Dendritic cell treated with granulocyte-macrophage colony-stimulating factor and Interleukin-4, amounts not matched to agents 40 ng/mL and 50 ng/mL, for 4 days (primary cell): ENCODE results near the gene TRIM73.
"Not testable (repeated sequence)": the region's sequence is repeated elsewhere in the genome, so short reads cannot be mapped to it uniquely, and the experiment has no call there.

Source experiments
- H3K27ac Mint-ChIP-seq: one replicate; pipeline ENCODE4 v1.8.0; 2022; ENCODE audit warnings: mild to moderate bottlenecking, mixed read lengths
- H3K27me3 Mint-ChIP-seq: one replicate; pipeline ENCODE4 v1.8.0; 2022; ENCODE audit warnings: mild to moderate bottlenecking, mixed read lengths
- H3K36me3 Mint-ChIP-seq: one replicate; pipeline ENCODE4 v1.8.0; 2022; ENCODE audit warnings: low read depth, mixed read lengths
- H3K4me1 Mint-ChIP-seq: one replicate; pipeline ENCODE4 v1.8.0; 2022; ENCODE audit warnings: low read depth, mixed read lengths
- H3K4me3 Mint-ChIP-seq: one replicate; pipeline ENCODE4 v1.8.0; 2022; ENCODE audit warnings: mild to moderate bottlenecking, moderate library complexity, mixed read lengths
- H3K9me3 Mint-ChIP-seq: one replicate; pipeline ENCODE4 v1.8.0; 2022; ENCODE audit warnings: mixed read lengths
- intact Hi-C: fragments of 100-400 bp; cut with micrococcal nuclease; formaldehyde crosslinking; loops from one replicate; pipeline ENCODE4 v1.15.0; 2022

Gene TRIM73

GRCh38 chr7:75404663-75405062 lies 9.2 kb downstream of the TRIM73 start:
- H3K4me3 Mint-ChIP-seq, intact Hi-C loops, H3K9me3 Mint-ChIP-seq, H3K27ac Mint-ChIP-seq, H3K4me1 Mint-ChIP-seq, H3K36me3 Mint-ChIP-seq, H3K27me3 Mint-ChIP-seq: not testable (repeated sequence)

DNA sequence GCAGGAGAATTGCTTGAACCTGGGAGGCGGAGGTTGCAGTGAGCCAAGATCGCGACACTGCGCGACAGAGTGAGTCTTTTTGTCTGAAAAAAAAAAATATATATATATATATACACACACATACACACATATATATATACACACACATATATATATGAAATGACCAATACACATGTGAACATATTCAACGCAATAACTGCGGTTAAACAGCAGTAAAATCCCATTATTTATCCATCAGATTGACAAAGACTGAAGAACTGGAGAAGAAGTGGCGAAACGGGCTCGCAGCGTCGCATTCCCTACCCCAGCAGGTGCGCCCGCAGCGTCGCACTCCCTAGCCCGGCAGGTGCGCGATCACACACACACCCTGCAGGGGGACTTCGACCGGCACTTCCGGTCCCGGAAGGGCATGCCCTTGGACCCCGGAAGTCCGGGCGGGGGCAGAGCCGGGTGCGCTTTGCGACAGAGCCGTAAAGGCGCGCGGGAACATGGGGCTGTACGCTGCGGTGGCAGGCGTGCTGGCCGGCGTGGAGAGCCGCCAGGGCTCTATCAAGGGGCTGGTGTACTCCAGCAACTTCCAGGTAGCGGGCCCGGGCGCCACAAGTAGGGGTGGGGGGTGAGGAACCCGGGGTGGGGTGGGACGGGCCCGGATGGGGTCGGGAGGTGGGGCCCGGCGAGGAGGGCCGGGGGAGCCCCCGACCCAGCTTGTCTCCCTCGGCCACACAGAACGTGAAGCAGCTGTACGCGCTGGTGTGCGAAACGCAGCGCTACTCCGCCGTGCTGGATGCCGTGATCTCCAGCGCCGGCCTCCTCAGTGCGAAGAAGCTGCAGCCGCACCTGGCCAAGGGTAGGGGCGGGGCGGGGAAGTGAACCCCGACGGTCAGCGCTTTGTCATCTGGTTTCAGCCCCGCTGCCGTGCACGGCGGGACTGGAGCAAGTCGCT lies 14.7 kb downstream of the TRIM73 start:
- H3K4me1 Mint-ChIP-seq, H3K27me3 Mint-ChIP-seq, H3K4me3 Mint-ChIP-seq, H3K9me3 Mint-ChIP-seq, H3K27ac Mint-ChIP-seq, H3K36me3 Mint-ChIP-seq, intact Hi-C loops: not testable (repeated sequence)

GRCh38 chr7:75410823-75411173 lies 15.4 kb downstream of the TRIM73 start:
- intact Hi-C loops, H3K4me3 Mint-ChIP-seq, H3K27me3 Mint-ChIP-seq, H3K27ac Mint-ChIP-seq, H3K4me1 Mint-ChIP-seq, H3K9me3 Mint-ChIP-seq: not testable (repeated sequence)
- peaks cover 11% of the 10 kb centered on the region for H3K36me3 Mint-ChIP-seq

GRCh38 chr7:75414204-75414603 lies 18.8 kb downstream of the TRIM73 start:
- intact Hi-C loops, H3K4me3 Mint-ChIP-seq, H3K4me1 Mint-ChIP-seq, H3K27me3 Mint-ChIP-seq, H3K9me3 Mint-ChIP-seq, H3K27ac Mint-ChIP-seq: not testable (repeated sequence)
- H3K36me3 Mint-ChIP-seq, result peaks cover 35% of the 10 kb centered on the region

- peaks cover 42% of the 10 kb centered on the region for H3K36me3 Mint-ChIP-seq
- H3K4me3 Mint-ChIP-seq, H3K27me3 Mint-ChIP-seq, intact Hi-C loops, H3K9me3 Mint-ChIP-seq, H3K27ac Mint-ChIP-seq, H3K4me1 Mint-ChIP-seq: not testable (repeated sequence)
These were observed 19.4 kb downstream of the TRIM73 start for GRCh38 chr7:75414708-75415427.

DNA sequence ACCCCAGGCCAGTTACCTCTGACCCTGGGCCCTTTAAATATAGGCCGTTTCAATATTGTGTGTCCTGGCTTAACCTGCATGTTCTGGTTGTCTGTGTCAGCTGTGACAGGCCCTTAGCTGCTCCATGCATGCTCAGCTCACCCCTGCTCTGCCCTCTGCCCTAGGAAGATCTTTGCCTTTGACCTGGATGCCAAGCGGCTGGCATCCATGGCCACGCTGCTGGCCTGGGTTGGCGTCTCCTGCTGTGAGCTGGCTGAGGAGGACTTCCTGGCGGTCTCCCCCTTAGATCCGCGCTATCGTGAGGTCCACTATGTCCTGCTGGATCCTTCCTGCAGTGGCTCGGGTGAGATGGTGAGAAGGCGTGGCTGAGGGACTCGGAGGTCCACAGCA lies 20.0 kb downstream of the TRIM73 start:
- intact Hi-C loops, H3K27ac Mint-ChIP-seq: not testable (repeated sequence)

DNA sequence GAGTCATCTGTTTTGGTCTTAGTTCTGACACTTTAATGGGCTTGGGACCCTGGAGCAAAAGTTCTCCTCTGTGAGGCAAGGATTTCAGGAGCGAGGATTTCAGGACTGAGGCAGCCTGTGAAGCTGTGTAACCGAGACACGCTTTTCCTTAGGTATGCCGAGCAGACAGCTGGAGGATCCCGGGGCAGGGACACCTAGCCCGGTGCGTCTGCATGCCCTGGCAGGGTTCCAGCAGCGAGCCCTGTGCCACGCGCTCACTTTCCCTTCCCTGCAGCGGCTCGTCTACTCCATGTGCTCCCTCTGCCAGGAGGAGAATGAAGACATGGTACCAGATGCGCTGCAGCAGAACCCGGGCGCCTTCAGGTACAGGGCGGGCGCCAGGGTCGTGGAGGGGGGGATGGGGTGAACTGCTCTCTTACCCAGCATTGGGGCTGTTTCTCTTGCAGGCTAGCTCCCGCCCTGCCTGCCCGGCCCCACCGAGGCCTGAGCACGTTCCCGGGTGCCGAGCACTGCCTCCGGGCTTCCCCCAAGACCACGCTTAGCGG lies 20.5 kb downstream of the TRIM73 start:
- H3K27me3 Mint-ChIP-seq, H3K27ac Mint-ChIP-seq, H3K9me3 Mint-ChIP-seq, intact Hi-C loops, H3K4me3 Mint-ChIP-seq: not testable (repeated sequence)
- H3K36me3 Mint-ChIP-seq, result peaks cover 52% of the 10 kb centered on the region
- peaks cover 11% of the 10 kb centered on the region for H3K4me1 Mint-ChIP-seq

More for the DNA sequence above, 20.0 kb downstream of the TRIM73 start:
- H3K9me3 Mint-ChIP-seq, H3K4me1 Mint-ChIP-seq, H3K27me3 Mint-ChIP-seq, H3K4me3 Mint-ChIP-seq: not testable (repeated sequence)
- peaks cover 48% of the 10 kb centered on the region for H3K36me3 Mint-ChIP-seq

DNA sequence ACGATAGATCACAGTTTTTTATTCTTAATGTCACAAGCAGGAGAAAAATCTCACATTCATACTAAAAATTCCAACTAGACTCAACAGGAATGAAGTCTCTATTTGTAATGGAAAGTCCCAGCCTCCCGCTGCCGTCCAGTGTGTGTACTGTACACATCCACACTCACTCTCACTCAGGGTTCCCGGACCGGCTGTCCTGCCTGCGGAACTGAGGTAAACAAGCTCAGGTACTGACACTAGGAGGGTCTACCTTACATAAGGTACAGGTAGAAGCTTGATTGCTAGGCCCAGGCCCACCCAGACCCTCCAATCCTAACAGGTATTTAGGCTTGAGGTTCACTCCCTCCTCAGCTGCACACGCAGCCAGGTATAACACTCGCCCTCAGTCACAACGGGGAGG lies 21.4 kb downstream of the TRIM73 start:
- H3K27ac Mint-ChIP-seq, intact Hi-C loops, H3K4me3 Mint-ChIP-seq, H3K9me3 Mint-ChIP-seq, H3K27me3 Mint-ChIP-seq: not testable (repeated sequence)
- Mint-ChIP-seq H3K36me3 (peaks cover 61% of the 10 kb centered on the region), H3K4me1 (peaks cover 11% of the 10 kb centered on the region)

GRCh38 chr7:75418292-75418858 lies 22.9 kb downstream of the TRIM73 start:
- H3K4me3 Mint-ChIP-seq, H3K27me3 Mint-ChIP-seq, intact Hi-C loops, H3K27ac Mint-ChIP-seq, H3K9me3 Mint-ChIP-seq: not testable (repeated sequence)
- H3K36me3 Mint-ChIP-seq, result peaks cover 66% of the 10 kb centered on the region
- H3K4me1 Mint-ChIP-seq, result peaks cover 11% of the 10 kb centered on the region

DNA sequence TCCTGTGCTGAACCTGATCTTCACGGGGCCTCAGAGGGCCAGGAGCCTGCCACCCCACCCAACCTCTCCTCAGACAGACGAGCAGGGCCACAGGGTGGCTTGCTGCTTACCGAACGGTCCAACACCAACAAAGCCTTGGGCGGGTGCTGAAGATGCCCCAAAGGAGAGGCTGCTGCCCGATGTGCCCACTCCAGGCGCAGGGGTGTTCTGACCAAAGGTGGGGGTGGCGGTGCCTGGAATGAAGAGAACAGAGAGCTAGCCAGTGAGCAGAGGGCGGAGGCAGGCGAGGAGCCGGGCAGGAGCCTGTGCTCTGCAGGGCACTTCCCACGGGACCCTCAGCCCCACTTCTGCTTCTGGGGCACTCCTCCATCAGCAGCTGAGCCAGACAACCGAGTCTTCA lies 23.8 kb downstream of the TRIM73 start:
- H3K27me3 Mint-ChIP-seq, intact Hi-C loops, H3K27ac Mint-ChIP-seq, H3K4me3 Mint-ChIP-seq, H3K9me3 Mint-ChIP-seq: not testable (repeated sequence)
- H3K36me3 Mint-ChIP-seq, result peaks cover 74% of the 10 kb centered on the region
- peaks cover 11% of the 10 kb centered on the region for H3K4me1 Mint-ChIP-seq

- H3K27me3 Mint-ChIP-seq, H3K9me3 Mint-ChIP-seq, intact Hi-C loops, H3K4me3 Mint-ChIP-seq: not testable (repeated sequence)
- Mint-ChIP-seq H3K36me3 (peaks cover 79% of the 10 kb centered on the region), H3K4me1 (peaks cover 11% of the 10 kb centered on the region), H3K27ac (peak overlapping the region; percentile 5)
These were observed 24.3 kb downstream of the TRIM73 start for GRCh38 chr7:75419693-75420092.

DNA sequence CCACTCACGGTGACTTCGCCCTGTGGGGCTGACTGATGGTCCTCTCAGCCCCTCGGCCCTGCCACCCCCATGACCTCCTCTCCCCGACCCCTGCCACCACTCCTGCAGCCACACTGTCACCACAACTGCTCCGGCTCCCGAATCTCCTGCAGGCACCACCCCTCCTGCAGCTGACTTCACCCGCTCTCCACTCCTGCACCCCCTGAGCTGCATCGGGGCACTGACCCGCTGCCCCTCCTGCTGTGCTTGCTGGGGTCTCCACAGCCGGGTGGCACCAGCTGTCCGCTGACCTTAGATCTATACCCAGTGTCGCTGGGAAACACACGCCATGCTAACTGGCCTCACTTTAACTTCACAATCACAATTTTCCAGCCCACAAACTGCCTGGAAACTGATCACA lies 24.7 kb downstream of the TRIM73 start:
- Mint-ChIP-seq H3K4me1 (peaks cover 11% of the 10 kb centered on the region), H3K27ac (peak overlapping the region; percentile 5), H3K36me3 (peaks cover 78% of the 10 kb centered on the region)
- H3K27me3 Mint-ChIP-seq, intact Hi-C loops, H3K4me3 Mint-ChIP-seq, H3K9me3 Mint-ChIP-seq: not testable (repeated sequence)

GRCh38 chr7:75421798-75422710 lies 26.6 kb downstream of the TRIM73 start:
- H3K9me3 Mint-ChIP-seq, intact Hi-C loops, H3K27me3 Mint-ChIP-seq, H3K4me3 Mint-ChIP-seq, H3K27ac Mint-ChIP-seq: not testable (repeated sequence)
- Mint-ChIP-seq H3K36me3 (peaks cover 59% of the 10 kb centered on the region), H3K4me1 (peaks cover 11% of the 10 kb centered on the region)
